Suprapubic skin (tissue), 4 donors: ENCODE results near the gene NF1. TPM values are rescaled to one million over a fixed set of nuclear protein-coding genes. Genes with fewer than 3 reads are reported as not detected.

Experiments
- DNase-seq, 2 donors: peaks; one replicate each; pipeline ENCODE4 v3.0.0-alpha.2; 2019; ENCODE audit warnings: low spot score in 2 of 2
- H3K27ac ChIP-seq: fragments of 200-600 bp; sonication (generic); one replicate; pipeline ENCODE4 v1.5.1; 2019
- H3K27me3 ChIP-seq: fragments of 200-600 bp; sonication (generic); one replicate; pipeline ENCODE4 v1.5.1; 2019
- H3K36me3 ChIP-seq: fragments of 200-600 bp; sonication (generic); one replicate; pipeline ENCODE4 v1.5.1; 2019
- H3K4me1 ChIP-seq: fragments of 200-600 bp; sonication (generic); one replicate; pipeline ENCODE4 v1.5.1; 2019
- H3K4me3 ChIP-seq: fragments of 200-600 bp; sonication (generic); one replicate; pipeline ENCODE4 v1.5.1; 2019; ENCODE audit warnings: mild to moderate bottlenecking
- H3K9me3 ChIP-seq: fragments of 200-600 bp; sonication (generic); one replicate; pipeline ENCODE4 v1.5.1; 2019
- CTCF ChIP-seq, 2 donors: fragments of 200-600 bp in 1 of 2; fragments of 450-650 bp in 1 of 2; sonication (generic) in 1 of 2; IDR thresholded peaks; one replicate each; pipeline ENCODE4 v1.5.1; 2016 to 2019; ENCODE audit warnings: antibody characterized with exemption in 2 of 2, mild to moderate bottlenecking in 1 of 2, moderate library complexity in 1 of 2
- EP300 ChIP-seq: sonication (generic); formaldehyde crosslinking; IDR thresholded peaks from one replicate; pipeline ENCODE4 v1.6.1; 2017; ENCODE audit warnings: antibody characterized with exemption
- POLR2A ChIP-seq, 2 donors: fragments of 450-650 bp; IDR thresholded peaks; one replicate each; pipeline ENCODE4 v1.6.1; 2017; ENCODE audit warnings: antibody characterized with exemption in 2 of 2, mild to moderate bottlenecking in 2 of 2, moderate library complexity in 2 of 2
- POLR2AphosphoS5 ChIP-seq, 3 donors: sonication (generic); formaldehyde crosslinking; IDR thresholded peaks; one replicate each; pipeline ENCODE4 v1.6.1; 2017; ENCODE audit warnings: antibody characterized with exemption in 3 of 3
- WGBS: methylation state at CpG from one replicate; pipeline ENCODE4 v1.1.5; 2018; 5-methylcytosine and 5-hydroxymethylcytosine counted together
- total RNA-seq, 4 donors: library from RNA; depleted of rRNA; stranded (reverse); fragments of >200 nt; gene quantifications; one replicate each; pipeline ENCODE4 v1.1.0, GENCODE V29; 2016

Gene NF1
- total RNA-seq, 4 donors from 2014 or later = 32.3 to 113 (median 45.4) TPM

- H3K4me3 ChIP-seq = no peak overlapping the region
- no peak for DNase-seq
- WGBS = 82% methylated on average over 3 of the region's 3 CpGs
- H3K9me3 ChIP-seq = no peaks in the 10 kb centered on the region
- no peak for TF ChIP-seq POLR2A (IDR thresholded peaks at IDR 0.05)
- TF ChIP-seq CTCF (IDR thresholded peaks at IDR 0.05) = no peak
- TF ChIP-seq EP300 = no peak
- no peak for TF ChIP-seq POLR2AphosphoS5 (IDR thresholded peaks at IDR 0.05)
- no peaks in the 10 kb centered on the region for H3K27me3 ChIP-seq
- H3K4me1 ChIP-seq = peaks cover 12% of the 10 kb centered on the region
- no peaks in the 10 kb centered on the region for H3K36me3 ChIP-seq
- peak overlapping the region; percentile 32 for H3K27ac ChIP-seq
These were observed 220.0 kb downstream of the NF1 start for GRCh38 chr17:31314782-31315100.

DNA sequence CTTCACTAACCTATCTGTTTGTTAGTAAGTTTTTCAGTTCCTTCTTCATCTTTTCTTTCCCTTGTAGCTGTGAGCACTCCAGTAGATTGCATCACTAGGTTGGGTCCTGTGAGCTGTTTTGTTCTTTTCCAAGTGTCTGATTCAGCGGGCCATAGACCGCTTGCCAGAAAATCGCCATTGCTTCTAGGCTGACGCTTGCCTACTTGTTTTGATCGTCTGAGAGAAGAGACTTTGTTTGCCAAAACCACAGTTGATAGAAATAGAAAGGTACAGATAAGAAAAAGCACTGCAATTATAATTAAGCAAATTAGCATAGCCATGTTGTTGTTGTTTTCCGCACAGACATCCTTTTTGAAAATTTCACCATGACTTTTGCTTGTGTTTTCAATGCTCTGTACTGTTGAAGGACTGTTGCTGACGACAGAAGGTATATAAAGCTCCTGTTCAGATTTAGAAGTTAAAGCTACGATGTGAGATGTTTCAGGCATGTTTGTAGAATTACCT, 223.6 kb downstream of the NF1 start:
- WGBS = 52% methylated on average over 8 of the region's 8 CpGs
- Histone ChIP-seq H3K9me3 (no peaks in the 10 kb centered on the region), H3K4me1 (peaks cover 12% of the 10 kb centered on the region), H3K36me3 (no peaks in the 10 kb centered on the region), H3K4me3 (peak overlapping the region; percentile 33), H3K27me3 (no peaks in the 10 kb centered on the region), H3K27ac (peak overlapping the region; percentile 86)
- peak in 1 of 2 donors; percentile 74 for DNase-seq
- TF ChIP-seq CTCF (IDR thresholded peaks at IDR 0.05) = no peak
- no peak for TF ChIP-seq EP300
- no peak for TF ChIP-seq POLR2A (IDR thresholded peaks at IDR 0.05)
- TF ChIP-seq POLR2AphosphoS5 (IDR thresholded peaks at IDR 0.05) = peak in 1 of 3 donors; percentile 53

DNA sequence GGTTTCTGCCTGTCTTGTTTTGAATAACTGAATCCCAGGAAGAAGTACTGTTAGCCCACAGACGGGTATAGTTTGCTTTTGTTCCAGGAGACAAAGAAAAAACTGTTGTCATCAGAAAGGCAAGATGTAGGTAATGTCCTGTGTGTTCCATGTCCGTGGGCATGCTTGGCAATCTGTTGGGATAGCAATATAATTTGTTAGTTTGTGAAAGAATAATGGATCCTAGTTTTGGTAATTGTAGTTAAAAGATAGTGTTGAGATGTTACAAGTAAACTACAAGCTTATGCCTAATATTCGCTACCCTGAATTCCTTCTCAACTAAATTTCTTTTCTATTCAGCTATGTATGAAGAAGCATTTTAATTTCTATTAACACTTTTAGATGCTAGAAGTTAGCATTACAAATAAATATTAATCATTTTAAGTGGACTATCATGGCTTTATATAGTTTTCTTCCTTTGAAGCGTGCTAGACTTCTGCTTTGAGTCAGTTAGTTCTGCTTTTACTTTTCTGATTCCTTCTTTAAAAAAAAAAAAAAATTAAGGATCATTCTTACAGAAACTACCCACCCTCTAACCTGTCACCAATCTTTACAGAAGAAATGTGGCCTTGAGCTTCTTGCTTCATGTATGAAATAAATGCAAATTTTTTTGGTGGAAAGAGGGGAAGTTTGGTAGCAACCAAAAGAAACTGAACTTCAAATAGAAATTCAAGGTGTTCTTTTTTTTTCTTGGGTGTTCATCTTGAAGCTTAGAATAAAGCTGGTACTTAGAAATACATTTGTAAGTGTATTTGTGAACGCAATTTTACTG, 224.3 kb downstream of the NF1 start:
- H3K36me3 ChIP-seq = no peaks in the 10 kb centered on the region
- H3K27me3 ChIP-seq = no peaks in the 10 kb centered on the region
- TF ChIP-seq CTCF (IDR thresholded peaks at IDR 0.05) (no peak), POLR2A (IDR thresholded peaks at IDR 0.05) (no peak), EP300 (no peak), POLR2AphosphoS5 (IDR thresholded peaks at IDR 0.05) (no peak)
- no peak for DNase-seq
- H3K27ac ChIP-seq = peak overlapping the region; percentile 86
- H3K4me1 ChIP-seq = peaks cover 12% of the 10 kb centered on the region
- no peaks in the 10 kb centered on the region for H3K9me3 ChIP-seq
- peak overlapping the region; percentile 33 for H3K4me3 ChIP-seq
- 78% methylated on average over 5 of the region's 5 CpGs for WGBS

GRCh38 chr17:31320241-31320640, 225.5 kb downstream of the NF1 start:
- Histone ChIP-seq H3K27ac (no peak overlapping the region), H3K36me3 (no peaks in the 10 kb centered on the region), H3K27me3 (no peaks in the 10 kb centered on the region), H3K9me3 (no peaks in the 10 kb centered on the region), H3K4me3 (peak overlapping the region; percentile 33), H3K4me1 (peaks cover 12% of the 10 kb centered on the region)
- DNase-seq = no peak
- no peak for TF ChIP-seq POLR2AphosphoS5 (IDR thresholded peaks at IDR 0.05)
- no peak for TF ChIP-seq EP300
- no peak for TF ChIP-seq POLR2A (IDR thresholded peaks at IDR 0.05)
- TF ChIP-seq CTCF (IDR thresholded peaks at IDR 0.05) = no peak
- WGBS = 80% methylated on average over 2 of the region's 2 CpGs

DNA sequence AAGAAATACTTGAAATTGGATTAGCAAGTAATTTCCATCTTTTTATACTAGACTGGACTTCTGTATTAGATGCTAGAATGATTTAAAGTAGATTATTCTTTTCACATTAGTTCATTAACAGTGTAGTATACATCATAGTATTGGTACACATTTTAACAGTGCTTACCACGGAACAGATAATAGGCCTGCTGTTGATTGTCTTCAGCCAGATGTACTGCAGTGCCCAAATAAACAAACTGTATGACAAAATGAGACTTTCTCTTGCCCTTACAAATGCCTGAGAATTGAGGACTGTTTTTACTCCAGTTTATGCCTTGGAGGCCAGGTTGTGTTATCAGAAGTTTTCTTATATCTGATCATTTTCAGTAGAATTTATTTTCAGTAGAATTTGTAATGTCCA, 226.0 kb downstream of the NF1 start:
- DNase-seq = no peak
- Histone ChIP-seq H3K27ac (peak overlapping the region; percentile 65), H3K4me3 (peak overlapping the region; percentile 33), H3K27me3 (no peaks in the 10 kb centered on the region), H3K4me1 (peaks cover 12% of the 10 kb centered on the region), H3K9me3 (no peaks in the 10 kb centered on the region), H3K36me3 (peaks cover 2% of the 10 kb centered on the region)
- TF ChIP-seq EP300 (no peak), POLR2A (IDR thresholded peaks at IDR 0.05) (no peak), CTCF (IDR thresholded peaks at IDR 0.05) (no peak), POLR2AphosphoS5 (IDR thresholded peaks at IDR 0.05) (no peak)
- 61% methylated on average over 1 of the region's 1 CpG for WGBS
